NCI-H345 treated with DMSO at 0.1 percent for 48 hours (cell line): ENCODE results near the gene WIPF1.
"Not testable (repeated sequence)": the region's sequence is repeated elsewhere in the genome, so short reads cannot be mapped to it uniquely, and the experiment has no call there.

Experiments used
- DNase-seq: peaks from one replicate; lab custom pipeline; 2025; ENCODE audit not compliant: unreplicated experiment; lab: John Stamatoyannopoulos, UW

The WIPF1 gene

GRCh38 chr2:174572556-174572955 lies 25.0 kb downstream of the WIPF1 start:
- no peak for DNase-seq

GRCh38 chr2:174571669-174572323 lies 25.8 kb downstream of the WIPF1 start:
- no peak for DNase-seq

- DNase-seq = no peak
These were observed 27.2 kb downstream of the WIPF1 start for GRCh38 chr2:174570318-174570958.

GRCh38 chr2:174569678-174570077 lies 27.9 kb downstream of the WIPF1 start:
- no peak for DNase-seq

DNA sequence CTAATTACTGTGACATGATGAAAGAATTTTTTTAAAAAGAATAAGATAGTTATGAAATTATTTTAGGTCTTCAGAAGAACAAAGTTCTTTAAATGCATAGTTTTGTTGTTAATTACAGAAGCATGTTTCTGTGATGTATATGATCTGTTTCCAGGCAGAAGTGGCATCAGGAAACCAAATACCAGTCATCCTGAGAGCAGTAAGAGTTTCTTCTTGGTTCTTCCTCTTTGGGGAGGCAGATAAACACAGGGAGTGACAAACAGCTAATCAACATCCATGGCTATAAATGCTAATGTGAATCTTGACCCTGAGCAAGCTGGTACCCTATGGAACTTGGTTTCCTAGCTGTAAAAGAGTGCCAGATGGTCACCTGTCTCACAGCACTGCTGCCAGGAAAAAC lies 29.2 kb downstream of the WIPF1 start:
- no peak for DNase-seq

DNA sequence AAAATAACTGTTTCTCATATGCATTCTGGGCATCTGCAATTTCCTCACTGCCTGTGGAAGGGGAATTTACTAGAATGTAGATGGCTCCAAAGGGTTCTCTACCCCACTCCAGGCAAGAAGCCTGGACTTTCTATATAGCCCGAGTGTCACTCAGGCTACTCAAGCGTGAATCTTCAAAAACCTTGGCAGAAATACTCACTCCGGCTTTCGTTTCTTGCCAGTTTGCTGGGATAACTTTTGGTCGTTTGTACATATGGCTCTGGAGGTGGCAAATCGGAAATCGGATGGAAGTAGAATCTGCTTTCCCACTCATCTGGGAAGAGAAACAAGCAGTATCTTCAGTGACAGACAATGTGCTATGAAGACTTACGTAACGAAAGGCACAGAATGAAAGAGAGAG lies 30.7 kb downstream of the WIPF1 start:
- DNase-seq = no peak

DNA sequence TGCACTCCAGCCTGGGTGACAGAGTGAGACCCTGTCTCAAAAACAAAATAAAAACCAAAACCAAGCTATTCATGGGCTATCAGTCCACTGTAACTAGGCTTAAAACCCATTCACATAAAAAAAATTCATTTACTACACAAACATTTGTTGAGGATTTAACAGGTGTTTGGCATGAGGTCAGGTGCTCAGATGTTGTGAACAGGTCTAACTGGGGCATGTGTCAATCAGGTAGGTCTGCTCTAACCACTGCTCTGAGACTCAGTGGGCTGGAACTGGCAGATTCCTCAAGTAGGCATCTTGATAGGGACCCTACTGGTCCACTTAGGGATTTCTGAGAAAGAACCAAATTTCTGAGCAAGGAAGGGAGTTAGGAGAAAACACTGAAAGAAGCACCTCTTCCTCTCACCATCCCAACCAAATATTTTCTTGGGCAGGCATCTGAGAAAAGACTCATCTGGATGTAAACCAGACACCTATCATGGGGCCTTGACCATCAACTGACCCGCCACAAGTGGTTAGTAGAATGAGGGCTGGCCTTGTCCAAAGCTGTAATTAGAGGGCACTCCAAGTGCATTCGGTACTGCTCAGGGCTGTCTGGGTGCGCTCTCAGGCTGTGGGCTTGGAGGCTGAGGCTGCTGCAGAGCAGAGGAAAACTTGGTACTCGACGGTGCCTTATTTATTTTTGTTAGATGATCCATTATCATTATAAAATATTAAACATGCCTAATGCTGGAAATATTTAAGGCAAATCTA lies 33.9 kb downstream of the WIPF1 start:
- DNase-seq = no peak

GRCh38 chr2:174561972-174562370 lies 35.6 kb downstream of the WIPF1 start:
- DNase-seq = no peak

- DNase-seq = no peak
These were observed 36.2 kb downstream of the WIPF1 start for GRCh38 chr2:174561283-174561971.

DNA sequence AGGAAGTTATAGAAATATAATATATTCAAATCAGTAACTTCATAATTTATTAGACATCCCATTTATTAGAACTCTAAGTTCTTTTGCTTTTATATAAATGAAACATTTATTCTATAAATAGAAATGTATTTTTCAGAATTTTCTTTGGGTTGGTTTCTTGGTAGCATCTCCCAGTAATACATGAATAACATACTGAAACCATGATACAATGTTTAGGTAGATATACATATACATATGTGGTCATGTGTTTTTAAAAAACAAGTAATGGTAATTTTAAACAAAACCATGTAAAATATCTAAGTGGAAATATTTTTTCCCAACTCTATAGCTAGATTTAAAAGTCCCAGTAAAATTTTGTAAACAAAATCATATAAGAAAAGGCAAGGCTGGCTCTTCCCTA lies 36.9 kb downstream of the WIPF1 start:
- DNase-seq = no peak

GRCh38 chr2:174555998-174556397 lies 41.6 kb downstream of the WIPF1 start:
- no peak for DNase-seq

DNA sequence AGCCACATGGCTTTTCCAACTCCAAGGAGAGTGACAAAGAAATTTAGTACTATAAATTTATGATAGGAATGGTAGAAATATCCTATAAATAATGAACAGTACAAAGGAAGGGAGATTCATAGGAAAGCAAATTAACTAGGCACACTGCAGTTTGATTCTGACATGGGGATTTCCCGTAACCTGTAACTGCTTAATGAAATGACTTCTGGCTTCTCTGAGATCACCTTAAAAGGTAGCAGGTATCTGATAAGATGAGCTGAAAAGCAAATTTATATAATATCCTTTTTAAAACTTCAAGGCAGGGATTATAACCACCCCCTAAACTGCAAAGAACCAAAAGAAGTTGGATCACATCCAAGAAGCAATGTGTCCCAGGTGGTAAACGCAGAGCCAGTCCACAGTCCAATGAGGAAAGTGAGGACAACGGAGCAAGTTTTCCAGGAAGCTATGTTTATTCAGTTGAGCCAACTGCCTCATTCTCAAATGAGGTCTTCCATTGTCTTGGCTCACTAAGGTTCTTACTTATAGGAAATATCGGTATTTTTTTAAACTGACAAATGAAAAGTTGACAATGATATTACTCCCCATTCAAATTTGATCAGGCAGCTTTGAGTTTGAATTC lies 43.0 kb downstream of the WIPF1 start:
- no peak for DNase-seq

GRCh38 chr2:174553811-174554493 lies 43.7 kb downstream of the WIPF1 start:
- DNase-seq = no peak

DNA sequence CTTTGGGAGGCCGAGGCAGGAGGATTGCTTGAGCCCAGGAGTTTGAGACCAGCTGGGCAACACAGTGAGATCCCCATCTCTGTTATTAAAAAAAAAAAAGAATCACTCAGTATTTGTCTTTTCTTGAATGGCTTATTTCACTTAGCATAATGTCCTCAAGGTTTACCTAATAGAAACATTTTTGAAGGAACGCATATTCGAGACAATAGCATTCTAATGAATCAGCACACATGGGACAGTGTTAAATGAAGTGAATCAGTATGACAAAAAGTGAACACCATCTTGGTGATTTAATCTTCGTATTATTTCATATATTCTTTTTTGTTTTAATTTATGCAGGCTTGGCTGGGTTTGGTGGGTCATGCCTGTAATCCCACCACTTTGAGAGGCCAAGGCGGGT lies 44.7 kb downstream of the WIPF1 start:
- no peak for DNase-seq

- no peak for DNase-seq
These were observed 45.9 kb downstream of the WIPF1 start for GRCh38 chr2:174551697-174552096.

GRCh38 chr2:174548646-174549045 lies 49.0 kb downstream of the WIPF1 start:
- DNase-seq = not testable (repeated sequence)

- not testable (repeated sequence) for DNase-seq
These were observed 49.6 kb downstream of the WIPF1 start for GRCh38 chr2:174548021-174548420.

DNA sequence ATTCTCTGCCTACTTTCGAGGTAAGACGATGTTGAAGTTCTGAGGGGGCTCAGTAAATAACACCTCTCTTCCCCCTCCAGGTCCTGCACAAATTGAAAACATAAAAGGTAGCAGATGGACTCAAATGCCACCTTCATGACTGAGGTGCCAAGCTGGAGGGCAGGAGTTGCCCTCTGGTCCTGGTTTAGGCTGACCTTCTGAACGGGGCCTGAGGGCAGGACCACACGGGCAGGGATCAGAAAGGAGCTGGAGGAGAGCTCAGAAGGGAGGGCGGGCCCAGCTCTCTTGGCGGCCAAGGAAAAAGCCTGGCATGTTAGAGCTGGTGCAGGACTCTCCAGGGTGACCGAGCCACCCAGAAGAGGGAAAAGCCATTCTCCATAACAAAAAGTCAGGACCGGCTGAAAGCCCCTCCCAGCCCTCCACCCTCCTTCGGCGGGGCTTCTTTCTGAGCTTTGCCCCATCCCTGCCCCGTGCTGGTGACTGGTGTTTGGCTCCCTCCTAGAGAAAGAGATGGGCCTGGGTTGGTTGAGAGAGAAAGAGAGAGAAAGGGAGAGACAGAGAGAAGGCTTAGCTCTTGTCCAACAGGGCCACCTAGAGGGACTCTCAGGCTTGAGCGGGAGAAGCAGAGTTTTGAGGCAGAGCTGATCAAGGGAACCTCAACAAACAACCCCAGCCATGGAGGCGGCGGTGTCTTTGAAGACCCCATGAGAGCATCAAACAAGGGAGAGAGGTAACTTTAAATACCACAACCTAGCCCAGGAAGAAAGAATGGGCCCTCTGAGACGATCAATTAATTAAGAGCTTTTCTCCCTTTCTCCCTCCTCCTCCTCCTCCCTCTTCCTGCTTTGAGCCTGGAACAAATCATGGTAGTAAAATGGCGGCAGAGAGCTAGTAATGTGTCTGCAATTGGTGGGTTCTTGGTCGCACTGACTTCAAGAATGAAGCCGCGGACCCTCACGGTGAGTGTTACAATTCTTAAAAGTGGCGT lies 50.8 kb downstream of the WIPF1 start:
- DNase-seq = no peak

DNA sequence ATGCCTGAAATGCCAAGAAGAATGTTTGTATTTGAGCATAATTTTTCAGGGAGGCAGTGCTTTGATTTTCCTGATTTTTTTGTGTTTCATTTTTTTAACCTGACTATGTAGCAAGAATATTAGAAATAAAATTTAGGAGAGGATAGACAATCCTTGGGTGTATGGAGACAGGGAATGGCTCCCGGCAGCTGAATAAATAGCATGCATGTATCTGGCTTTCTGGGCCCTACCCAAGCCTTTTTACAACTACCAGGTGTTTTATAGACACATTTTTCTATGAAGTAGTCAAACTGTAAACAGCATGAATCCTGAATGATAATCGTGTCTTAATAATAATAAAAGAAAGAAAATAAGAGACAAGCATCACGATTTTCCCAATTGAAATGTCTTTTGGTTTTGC lies 52.4 kb downstream of the WIPF1 start:
- no peak for DNase-seq
